ENCODE results near the gene GDF2. TPM values are rescaled to one million over a fixed set of nuclear protein-coding genes. Genes with fewer than 3 reads are reported as not detected.

The GDF2 gene
- total RNA-seq, 2 donors from 2014 or later, result not detected

GRCh38 chr10:47331491-47331890 lies 9.2 kb downstream of the GDF2 start:
- TF ChIP-seq CTCF (IDR thresholded peaks at IDR 0.05), result no peak
- no peaks in the 10 kb centered on the region for H3K4me1 ChIP-seq (ENCODE audit: control insufficient read depth in 1 of 2, low read depth in 2 of 2)
- no peak for DNase-seq (ENCODE audit: low spot score)
- H3K36me3 ChIP-seq, result no peaks in the 10 kb centered on the region
- H3K9me3 ChIP-seq, result no peaks in the 10 kb centered on the region
- no peak for ATAC-seq (ENCODE audit: insufficient number of reproducible peaks, low FRiP score, low read depth)
- no peaks in the 10 kb centered on the region for H3K27me3 ChIP-seq (replicated peaks; ENCODE audit: insufficient read depth)
- H3K27ac ChIP-seq, result no peak overlapping the region
- H3K4me3 ChIP-seq, result no peak overlapping the region

GRCh38 chr10:47331954-47332353 lies 9.7 kb downstream of the GDF2 start:
- ATAC-seq (ENCODE audit: insufficient number of reproducible peaks, low FRiP score, low read depth), result no peak
- no peak overlapping the region for H3K27ac ChIP-seq
- H3K36me3 ChIP-seq, result no peaks in the 10 kb centered on the region
- no peak for TF ChIP-seq CTCF (IDR thresholded peaks at IDR 0.05)
- no peak overlapping the region for H3K4me3 ChIP-seq
- H3K4me1 ChIP-seq (ENCODE audit: control insufficient read depth in 1 of 2, low read depth in 2 of 2), result peaks cover 0 to 2% of the 10 kb centered on the region in 2 donors
- DNase-seq (ENCODE audit: low spot score), result no peak
- H3K9me3 ChIP-seq, result no peaks in the 10 kb centered on the region
- H3K27me3 ChIP-seq (replicated peaks; ENCODE audit: insufficient read depth), result no peaks in the 10 kb centered on the region

GRCh38 chr10:47332371-47332770 lies 10.1 kb downstream of the GDF2 start:
- Histone ChIP-seq H3K4me1 (ENCODE audit: control insufficient read depth in 1 of 2, low read depth in 2 of 2) (peaks cover 0 to 6% of the 10 kb centered on the region in 2 donors), H3K27ac (no peak overlapping the region), H3K36me3 (no peaks in the 10 kb centered on the region), H3K4me3 (no peak overlapping the region), H3K27me3 (replicated peaks; ENCODE audit: insufficient read depth) (no peaks in the 10 kb centered on the region), H3K9me3 (no peaks in the 10 kb centered on the region)
- no peak for TF ChIP-seq CTCF (IDR thresholded peaks at IDR 0.05)
- no peak for ATAC-seq (ENCODE audit: insufficient number of reproducible peaks, low FRiP score, low read depth)
- no peak for DNase-seq (ENCODE audit: low spot score)

- H3K4me3 ChIP-seq, result no peak overlapping the region
- no peak for DNase-seq (ENCODE audit: low spot score)
- no peaks in the 10 kb centered on the region for H3K36me3 ChIP-seq
- no peak overlapping the region for H3K27ac ChIP-seq
- ATAC-seq (ENCODE audit: insufficient number of reproducible peaks, low FRiP score, low read depth), result no peak
- peaks cover 0 to 6% of the 10 kb centered on the region in 2 donors for H3K4me1 ChIP-seq (ENCODE audit: control insufficient read depth in 1 of 2, low read depth in 2 of 2)
- no peaks in the 10 kb centered on the region for H3K9me3 ChIP-seq
- TF ChIP-seq CTCF (IDR thresholded peaks at IDR 0.05), result no peak
- H3K27me3 ChIP-seq (replicated peaks; ENCODE audit: insufficient read depth), result no peaks in the 10 kb centered on the region
Measured at GRCh38 chr10:47332946-47333345, 10.7 kb downstream of the GDF2 start.

- Histone ChIP-seq H3K4me1 (ENCODE audit: control insufficient read depth in 1 of 2, low read depth in 2 of 2) (peaks cover 0 to 6% of the 10 kb centered on the region in 2 donors), H3K9me3 (no peaks in the 10 kb centered on the region), H3K36me3 (no peaks in the 10 kb centered on the region), H3K27ac (no peak overlapping the region), H3K27me3 (replicated peaks; ENCODE audit: insufficient read depth) (no peaks in the 10 kb centered on the region), H3K4me3 (no peak overlapping the region)
- DNase-seq (ENCODE audit: low spot score) (no peak), ATAC-seq (ENCODE audit: insufficient number of reproducible peaks, low FRiP score, low read depth) (no peak)
- no peak for TF ChIP-seq CTCF (IDR thresholded peaks at IDR 0.05)
Measured at GRCh38 chr10:47333532-47333931, 11.3 kb downstream of the GDF2 start.

All from thoracic aorta (tissue), 2 donors.